HS-5 (cell line): ENCODE results near the gene TOM1.

ENCODE experiments used
- DNase-seq: peaks from one replicate; pipeline ENCODE4 v3.0.0-alpha.2; 2012; ENCODE audit warnings: low read depth

TOM1 gene

DNA sequence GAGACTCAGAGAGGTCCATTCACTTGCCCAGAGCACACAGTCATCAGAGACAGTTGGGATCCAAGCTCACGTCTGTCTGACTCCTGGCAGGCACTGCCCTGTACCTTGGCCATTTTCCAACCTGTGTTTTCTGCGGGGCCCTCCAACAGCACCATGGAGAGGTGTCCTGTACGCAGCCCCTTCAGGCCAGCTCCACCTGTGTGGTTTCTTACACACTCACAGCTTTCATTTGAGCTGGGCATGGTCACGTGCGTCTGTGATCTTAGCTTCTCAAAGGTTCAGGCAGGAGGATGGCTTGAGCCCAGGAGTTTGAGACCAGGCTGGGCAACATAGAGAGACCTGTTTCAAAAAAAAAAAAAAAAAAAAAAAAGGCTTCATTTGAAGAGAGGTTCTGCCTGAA lies 24.4 kb downstream of the TOM1 start:
- DNase-seq: no peak

- DNase-seq: no peak
Measured at GRCh38 chr22:35324762-35325161, 25.1 kb downstream of the TOM1 start.

DNA sequence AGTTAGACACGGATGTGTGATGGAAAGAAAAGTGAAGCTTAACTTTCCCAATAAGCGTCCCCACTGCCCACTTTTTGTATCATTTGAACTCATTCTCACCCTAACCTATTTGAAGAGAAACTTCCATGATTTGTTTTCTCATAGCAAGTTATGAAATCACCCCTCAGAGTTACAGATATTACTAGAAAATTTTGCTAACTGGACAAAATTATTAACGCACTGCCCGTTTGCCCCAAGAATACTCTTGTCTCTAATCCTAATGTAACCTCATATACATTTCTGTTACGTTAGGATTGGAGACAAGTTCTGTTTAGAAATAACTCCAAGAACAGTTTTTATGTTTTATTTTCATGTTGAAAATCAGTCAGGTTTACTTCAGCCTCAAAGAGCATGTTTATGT lies 25.5 kb downstream of the TOM1 start:
- DNase-seq: no peak

GRCh38 chr22:35326854-35327562 lies 27.3 kb downstream of the TOM1 start:
- DNase-seq: no peak

DNA sequence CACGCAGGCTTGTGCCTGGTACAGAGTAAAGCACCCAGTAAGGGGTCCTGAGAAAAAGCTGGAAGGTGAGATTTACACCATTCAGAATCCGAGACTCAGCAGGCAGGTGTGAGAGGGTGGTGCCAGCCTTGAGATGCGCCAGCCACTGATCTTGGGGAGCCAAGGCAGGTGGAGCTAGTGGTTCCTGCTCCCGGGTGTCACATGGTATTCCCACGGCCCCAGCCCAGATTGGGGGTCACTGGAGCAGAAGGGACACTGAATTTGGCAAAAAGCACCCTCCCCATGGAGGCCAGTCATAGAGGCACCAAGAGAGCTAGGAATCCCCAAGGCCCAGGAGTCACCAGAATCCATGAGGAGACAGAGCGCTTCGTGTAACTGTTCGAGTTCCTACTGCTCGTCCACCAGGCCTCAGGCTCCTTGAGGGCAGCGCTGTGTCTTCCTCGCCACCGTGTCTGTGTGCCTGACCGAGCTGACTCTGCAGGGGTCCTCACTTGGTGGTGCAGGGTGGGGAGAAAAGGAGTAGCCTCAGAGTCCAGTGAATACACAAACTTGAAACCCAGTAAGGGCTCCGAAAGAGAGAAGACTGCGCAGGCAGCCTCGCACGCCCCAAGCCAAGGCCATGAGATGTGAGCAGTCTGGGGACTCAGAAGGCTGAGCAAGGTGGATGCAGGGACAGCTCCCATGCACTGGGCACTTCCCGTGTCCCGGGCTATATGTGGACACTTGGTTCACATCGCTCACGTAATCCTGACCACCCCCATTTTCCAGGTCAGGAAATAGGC lies 28.2 kb downstream of the TOM1 start:
- DNase-seq: no peak

DNA sequence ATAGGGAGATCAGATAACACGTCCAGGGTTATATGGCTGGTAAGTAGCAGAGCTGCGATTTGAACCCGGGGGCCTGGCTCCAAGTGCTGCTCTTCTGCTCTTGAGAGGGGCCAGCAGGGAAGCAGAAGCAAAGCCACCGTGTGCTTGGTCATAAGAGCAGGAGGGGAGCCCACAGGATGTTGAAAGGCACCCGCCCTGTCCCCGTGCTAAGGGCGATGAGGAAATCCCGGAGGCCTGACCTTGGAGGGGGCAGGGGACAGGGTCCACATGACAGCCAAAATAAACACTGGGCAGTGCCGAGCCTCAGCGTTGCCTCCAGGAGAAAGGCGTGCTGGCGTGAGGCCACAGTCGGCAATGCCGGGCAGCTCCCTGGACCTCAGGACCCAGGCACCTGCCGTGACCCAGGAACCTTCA lies 28.8 kb downstream of the TOM1 start:
- no peak for DNase-seq

DNA sequence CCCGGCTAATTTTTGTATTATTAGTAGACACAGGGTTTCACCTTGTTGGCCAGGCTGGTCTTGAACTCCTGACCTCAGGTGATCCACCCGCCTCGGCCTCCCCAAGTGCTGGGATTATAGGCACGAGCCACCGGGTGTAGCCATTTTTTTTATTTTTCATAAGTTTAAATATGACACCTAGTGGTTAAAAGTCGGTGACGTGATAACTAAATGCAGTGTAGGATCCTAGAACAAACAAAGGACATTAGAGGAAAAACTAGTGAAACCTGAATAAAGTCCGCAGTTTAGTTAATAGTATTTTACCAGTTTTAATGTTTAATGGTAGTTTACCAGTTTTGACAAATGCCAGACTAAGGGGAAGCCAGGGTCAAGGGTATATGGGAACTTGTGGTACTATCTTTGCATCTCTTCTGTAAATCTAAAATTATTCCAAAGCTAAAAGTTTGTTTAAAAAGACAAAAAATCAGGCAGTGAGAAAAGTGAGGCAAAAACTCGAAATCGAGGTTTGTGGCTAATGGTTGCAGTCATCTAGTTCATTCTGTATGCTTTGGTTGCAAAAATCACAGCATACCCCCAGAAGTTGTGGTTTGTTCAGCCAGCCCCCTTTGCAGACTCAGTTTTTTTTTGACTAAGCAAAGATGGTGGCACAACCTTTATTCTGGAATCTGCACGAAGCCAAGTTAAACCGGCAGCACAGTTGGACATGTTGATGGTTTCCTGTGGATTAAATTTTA lies 29.6 kb downstream of the TOM1 start:
- DNase-seq: no peak

GRCh38 chr22:35330258-35330861 lies 30.7 kb downstream of the TOM1 start:
- no peak for DNase-seq

- DNase-seq: no peak
Measured at GRCh38 chr22:35332278-35332677, 32.6 kb downstream of the TOM1 start.

- DNase-seq: no peak
Measured at GRCh38 chr22:35333220-35333619, 33.5 kb downstream of the TOM1 start.

DNA sequence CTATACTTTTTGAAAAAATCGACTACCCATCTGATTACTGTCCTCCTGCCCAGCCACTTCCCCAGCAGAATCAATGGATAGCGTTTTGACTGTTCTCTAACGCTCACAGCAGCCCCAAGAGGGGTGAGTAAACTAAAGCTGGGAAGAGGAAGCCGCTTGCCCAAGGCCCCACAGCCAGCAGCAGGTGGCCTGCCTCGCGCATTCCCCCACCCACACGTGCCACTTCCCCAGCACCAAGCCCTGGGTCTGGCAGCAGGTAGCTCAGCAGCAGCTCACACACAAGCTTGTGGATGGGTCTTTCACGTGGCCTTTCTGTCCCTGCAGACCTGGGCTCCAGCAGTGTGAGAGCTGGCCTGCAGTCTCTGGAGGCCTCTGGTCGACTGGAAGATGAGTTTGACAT lies 34.3 kb downstream of the TOM1 start:
- no peak for DNase-seq

DNA sequence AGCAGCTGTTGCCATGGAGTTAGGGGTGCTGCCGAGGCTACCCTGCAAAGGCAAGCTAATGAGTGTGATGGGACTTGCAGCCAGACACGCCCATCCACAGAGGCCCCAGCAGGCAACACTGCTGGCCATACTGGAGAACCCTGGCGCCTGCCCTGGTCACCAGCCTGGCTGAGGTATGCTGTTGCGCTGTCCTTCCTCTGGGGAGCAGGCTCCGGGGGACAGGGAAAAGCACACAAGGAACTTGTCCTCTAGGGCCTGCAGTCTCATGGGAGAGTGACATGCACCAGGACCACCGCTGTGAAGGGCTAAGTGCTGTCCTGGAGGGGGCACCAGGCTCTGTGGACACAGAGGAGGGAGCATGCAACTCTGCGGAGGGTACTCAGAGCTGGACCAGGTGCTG lies 35.8 kb downstream of the TOM1 start:
- DNase-seq: no peak

DNA sequence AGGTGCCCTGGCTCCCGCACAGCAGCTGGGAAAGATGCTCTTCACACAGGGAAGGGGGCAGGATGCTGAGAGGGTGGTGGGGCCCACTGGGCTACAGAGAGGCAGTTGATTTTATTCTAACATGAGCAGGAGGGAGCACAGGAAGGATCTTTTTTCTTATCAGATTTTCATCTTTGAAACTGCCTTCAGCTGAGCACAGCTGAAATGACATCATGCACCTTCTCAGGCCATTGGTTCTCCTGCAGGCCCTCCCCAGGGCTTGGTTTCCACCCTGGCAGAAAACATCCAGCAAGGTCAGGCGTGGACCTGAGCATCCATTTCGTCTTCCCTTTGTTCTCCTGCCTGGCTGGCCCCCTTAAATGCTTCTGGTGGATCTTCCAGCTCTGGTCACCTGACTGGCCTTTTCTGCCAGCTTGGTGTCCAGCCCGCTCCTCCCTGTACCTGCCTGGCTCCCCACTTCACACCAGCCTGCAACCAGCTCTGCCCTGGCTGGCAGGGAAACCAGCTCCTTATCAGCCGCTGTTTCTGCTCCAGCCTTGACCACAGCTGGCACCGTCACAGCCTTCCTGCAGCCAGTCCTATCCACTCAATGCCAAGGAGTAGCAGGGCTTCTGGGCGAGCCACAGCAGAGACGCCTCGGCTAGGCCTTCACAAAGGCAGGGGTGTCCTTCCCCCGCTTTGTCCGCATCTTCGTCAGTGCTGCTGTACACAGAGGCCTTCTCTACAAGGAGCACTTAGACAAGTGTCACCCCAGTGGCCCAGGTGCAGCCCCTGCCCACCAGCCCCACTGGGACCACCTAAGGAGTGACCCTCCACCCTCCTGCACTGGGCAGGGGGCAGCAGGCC lies 36.5 kb downstream of the TOM1 start:
- no peak for DNase-seq

DNA sequence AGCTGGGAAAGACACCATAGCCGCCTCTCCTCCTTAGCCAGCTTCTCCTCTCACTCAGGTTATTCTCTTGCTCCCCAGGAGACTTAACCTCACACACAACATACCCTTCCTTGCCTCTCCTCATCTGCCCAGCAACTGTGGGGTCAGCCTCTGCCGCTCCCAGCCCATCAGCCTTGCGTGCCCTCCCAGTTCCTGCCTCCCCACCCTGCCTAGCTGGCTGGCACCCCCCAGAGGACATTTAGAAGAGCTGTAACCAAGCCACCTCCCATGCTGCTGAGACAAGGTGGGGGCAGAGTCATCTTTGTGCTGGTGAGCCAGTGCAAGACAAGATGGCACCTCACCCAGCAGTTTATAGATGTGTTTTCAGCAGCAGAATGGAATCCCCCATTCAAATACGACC lies 38.2 kb downstream of the TOM1 start:
- no peak for DNase-seq

DNA sequence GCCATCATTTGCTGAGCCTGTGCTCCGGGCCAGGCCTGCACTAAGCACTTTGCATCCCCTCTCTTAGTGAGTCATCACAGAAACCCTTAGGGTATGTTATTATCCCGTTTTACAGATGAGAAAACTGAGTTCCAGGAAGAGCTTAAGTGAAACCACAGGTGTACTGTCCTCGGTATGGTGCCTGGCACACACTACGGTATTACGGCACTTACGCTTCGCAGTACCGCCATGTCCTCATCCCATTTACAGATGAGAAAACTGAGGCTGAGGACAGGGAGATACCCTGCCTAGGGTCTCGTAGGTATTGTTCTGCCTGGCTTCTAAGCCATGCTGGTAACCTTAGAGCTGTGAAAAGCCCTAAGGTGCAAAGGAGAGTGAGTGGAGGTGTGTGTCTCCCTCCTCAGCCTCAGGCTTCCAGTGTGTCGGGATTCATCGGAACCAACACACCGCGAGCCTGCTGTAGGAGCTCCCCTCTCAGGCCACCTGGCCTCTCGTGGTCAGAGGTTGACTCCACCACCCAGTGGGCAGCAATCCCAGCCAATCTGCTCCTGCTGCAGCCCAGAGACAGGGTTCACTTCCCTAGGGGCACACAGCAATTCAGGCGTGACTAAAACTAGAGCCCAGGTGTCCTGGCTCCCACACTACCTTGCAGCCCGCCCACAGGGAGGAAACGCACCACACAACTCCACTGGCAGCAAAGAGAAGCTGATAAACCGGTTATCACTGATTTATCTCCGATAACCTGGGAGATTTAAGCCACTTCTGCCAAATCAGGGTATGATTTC lies 41.6 kb downstream of the TOM1 start:
- DNase-seq: no peak

DNA sequence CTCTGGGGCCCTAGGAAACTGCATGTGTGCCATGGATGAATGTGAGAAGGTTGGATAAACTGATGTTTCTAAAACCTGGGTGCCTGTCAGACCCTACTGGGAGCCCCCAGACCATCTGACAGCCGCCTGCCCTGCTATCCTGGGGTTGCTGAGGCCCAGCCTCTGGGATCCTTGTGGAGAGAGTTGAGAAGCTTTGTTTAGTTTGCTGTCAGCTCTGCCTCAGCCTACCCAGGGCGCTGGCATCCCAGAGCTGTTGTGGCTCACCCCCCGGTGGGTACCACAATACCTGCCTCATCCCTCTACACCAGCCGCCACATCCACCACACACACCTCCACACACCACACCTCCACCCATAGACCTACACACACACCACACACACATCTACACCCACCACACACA lies 42.7 kb downstream of the TOM1 start:
- no peak for DNase-seq

DNA sequence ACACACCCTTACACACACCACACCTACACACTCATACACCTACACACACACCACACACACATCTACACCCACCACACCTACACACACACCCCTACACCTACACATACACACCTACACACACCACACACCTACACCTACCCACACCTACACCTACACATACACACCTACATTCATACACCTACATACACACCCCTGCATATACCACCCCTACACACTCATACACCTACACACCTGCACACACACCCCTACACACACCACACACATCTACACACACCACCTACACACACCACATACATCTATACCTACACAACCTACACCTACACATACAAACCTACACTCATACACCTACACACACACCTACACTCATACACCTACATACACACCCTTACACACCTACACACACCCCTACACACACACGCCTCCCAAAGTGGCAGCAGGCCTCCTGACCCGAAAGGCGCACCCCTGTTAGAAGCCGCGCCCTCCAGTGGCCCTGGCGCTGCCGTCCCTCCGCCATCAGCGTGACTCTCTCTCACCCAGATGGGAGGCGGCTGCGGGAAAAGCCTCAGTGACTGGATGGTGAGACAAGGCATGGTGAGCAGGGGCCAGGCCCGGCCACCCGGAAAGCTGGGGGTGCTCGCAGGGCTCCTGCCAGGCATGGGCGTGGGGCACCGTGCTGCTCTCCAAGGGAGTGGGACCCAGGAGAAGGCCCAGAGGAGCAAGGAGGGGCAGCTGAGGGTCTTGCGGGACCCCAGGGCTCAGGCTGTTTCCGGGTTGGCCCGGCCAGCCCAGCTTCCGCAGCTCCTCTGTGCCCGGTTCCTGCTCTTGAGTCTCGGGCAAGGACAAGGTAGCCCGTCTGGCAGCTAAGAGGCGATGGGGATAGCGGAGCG lies 44.2 kb downstream of the TOM1 start:
- DNase-seq: no peak

DNA sequence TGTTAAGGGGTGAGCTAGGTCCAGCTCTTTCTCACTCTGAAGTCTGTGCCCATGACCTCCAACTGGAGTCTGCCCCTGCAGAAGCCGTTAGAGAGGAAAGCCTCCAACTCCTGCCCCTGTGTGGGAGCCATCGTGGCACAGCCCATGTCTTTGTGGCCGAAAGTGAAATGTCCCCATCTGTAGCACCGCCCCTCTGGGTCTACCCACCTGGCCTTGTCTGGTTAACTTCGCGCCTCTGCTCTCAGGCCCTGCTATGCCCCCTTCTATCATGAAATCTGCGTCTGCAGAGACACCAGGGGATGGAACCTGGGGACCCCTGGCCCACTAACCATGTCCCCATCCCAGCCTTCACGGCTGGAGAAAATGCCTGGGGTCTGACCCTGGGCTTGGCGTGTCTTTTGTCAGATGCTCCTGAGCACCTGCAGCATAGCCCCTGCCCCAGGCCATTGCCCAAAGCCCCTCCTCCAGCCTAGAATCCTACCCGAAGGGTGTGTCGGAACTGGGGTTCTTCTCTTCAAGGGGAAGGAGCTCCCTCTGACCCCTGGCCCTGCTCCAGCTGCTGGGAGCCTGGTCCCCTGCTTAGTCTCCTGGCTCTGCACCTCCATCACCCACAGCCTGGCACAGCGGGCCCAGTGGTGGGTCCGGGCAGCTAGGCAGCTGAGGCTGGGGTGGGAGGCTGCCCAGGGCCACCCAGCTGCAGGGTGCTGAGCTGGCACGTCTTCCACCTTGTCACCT lies 45.4 kb downstream of the TOM1 start:
- DNase-seq: no peak
